Endothelial cell of umbilical vein (primary cell): ENCODE measurements around the gene CLEC16A. TPM values are rescaled to one million over a fixed set of nuclear protein-coding genes. Genes with fewer than 3 reads are reported as not detected.

Source experiments
- BruUV-seq: library from RNA; stranded (reverse); fragments of 400-500 nt; replicated peaks from 2 replicates; lab custom pipeline; 2021; lab: Mats Ljungman, UMichigan
- CTCF ChIA-PET: fragments of 300-600, 350-600 bp; sonication (Branson Sonifier 250); formaldehyde crosslinking; loops from one replicate; lab custom pipeline; 2021; ENCODE audit warnings: antibody characterized with exemption, inconsistent platforms; lab: Charles Lee
- POLR2A ChIA-PET: fragments of 300-600, 350-600 bp; sonication (Branson Sonifier 250); formaldehyde crosslinking; loops from one replicate; lab custom pipeline; 2021; ENCODE audit warnings: antibody characterized with exemption, inconsistent platforms; lab: Charles Lee
- DNase-seq: peaks from one replicate; pipeline ENCODE4 v3.0.0-alpha.2; 2011; ENCODE audit warnings: low read depth, low spot score
- FAIRE-seq: peaks from 2 replicates; lab custom pipeline; 2011; peaks lifted over from hg19 to GRCh38; lab: Jason Lieb, UNC
- H2AFZ ChIP-seq: 2 replicates; pipeline ENCODE4 v1.6.0; 2012; ENCODE audit warnings: low read depth, low read length, control low read depth, inconsistent platforms
- H3K27ac ChIP-seq: 2 replicates; pipeline ENCODE4 v1.5.1; 2011; ENCODE audit warnings: low read depth, mild to moderate bottlenecking, control low read depth, low read length, moderate library complexity; ENCODE audit not compliant: insufficient read depth
- H3K27me3 ChIP-seq, 2 experiments: 2 replicates each; pipeline versions ENCODE4 v1.6.0 to v1.6.1; 2011; ENCODE audit warnings: low read length in 2 of 2, mixed read lengths in 1 of 2; ENCODE audit not compliant: control insufficient read depth in 2 of 2, insufficient read depth in 2 of 2
- H3K36me3 ChIP-seq, 2 experiments: 2 replicates in 1 of 2; 3 replicates in 1 of 2; pipeline ENCODE4 v1.5.1; 2011; ENCODE audit warnings: low read length in 2 of 2, mild to moderate bottlenecking in 1 of 2, moderate library complexity in 1 of 2; ENCODE audit not compliant: control insufficient read depth in 2 of 2, insufficient read depth in 2 of 2; ENCODE audit errors: extremely low read depth in 1 of 2
- H3K4me1 ChIP-seq: 3 replicates; pipeline ENCODE4 v1.5.1; 2011; ENCODE audit warnings: mild to moderate bottlenecking, low read length; ENCODE audit not compliant: control insufficient read depth, insufficient read depth; ENCODE audit errors: extremely low read depth
- H3K4me2 ChIP-seq: 2 replicates; pipeline ENCODE4 v1.6.1; 2011; ENCODE audit warnings: low read length, control low read depth, mixed read lengths; ENCODE audit not compliant: insufficient read depth
- H3K4me3 ChIP-seq, 3 experiments: fragments of 200-600 bp in 1 of 3; sonication (generic), shearing (Covaris generic) in 1 of 3; replicated peaks in 1 of 3; 2 replicates each; pipeline ENCODE4 v1.5.1; 2011 to 2016; ENCODE audit warnings: control low read depth in 3 of 3, low read length in 3 of 3, mild to moderate bottlenecking in 2 of 3, inconsistent platforms in 1 of 3, low read depth in 1 of 3, moderate library complexity in 1 of 3; ENCODE audit not compliant: insufficient read depth in 1 of 3
- H3K79me2 ChIP-seq: 2 replicates; pipeline ENCODE4 v1.6.0; 2012; ENCODE audit warnings: low read length, inconsistent platforms; ENCODE audit not compliant: control insufficient read depth, insufficient read depth
- H3K9ac ChIP-seq: replicated peaks from 2 replicates; pipeline ENCODE3; 2011; ENCODE audit warnings: low read length, control low read depth; ENCODE audit not compliant: insufficient read depth; ENCODE audit errors: extremely low read depth
- H3K9me1 ChIP-seq: replicated peaks from 3 replicates; pipeline ENCODE4 v1.6.0; 2011; ENCODE audit warnings: mild to moderate bottlenecking, low read length; ENCODE audit not compliant: control insufficient read depth, insufficient read depth; ENCODE audit errors: extremely low read depth
- H3K9me3 ChIP-seq: replicated peaks from 2 replicates; pipeline ENCODE4 v1.5.1; 2012; ENCODE audit warnings: low read length, inconsistent platforms; ENCODE audit not compliant: control insufficient read depth, insufficient read depth
- H4K20me1 ChIP-seq: replicated peaks from 2 replicates; pipeline ENCODE3; 2011; ENCODE audit warnings: mild to moderate bottlenecking, low read length; ENCODE audit not compliant: control insufficient read depth, insufficient read depth; ENCODE audit errors: extremely low read depth
- EZH2 ChIP-seq: IDR thresholded peaks from 2 replicates; pipeline ENCODE4 v1.6.1; 2012; ENCODE audit warnings: borderline replicate concordance, low read depth, mild to moderate bottlenecking, moderate library complexity, low read length, inconsistent platforms; ENCODE audit not compliant: severe bottlenecking
- FOS ChIP-seq: IDR thresholded peaks from 2 replicates; pipeline ENCODE4 v1.6.1; 2011; ENCODE audit warnings: mild to moderate bottlenecking, low read length, moderate library complexity, borderline replicate concordance; ENCODE audit not compliant: insufficient read depth
- GATA2 ChIP-seq: IDR thresholded peaks from 2 replicates; pipeline ENCODE4 v1.7.0; 2011; ENCODE audit warnings: low read depth, mild to moderate bottlenecking, moderate library complexity, mixed read lengths, low read length; ENCODE audit not compliant: insufficient read length, insufficient read depth
- JUN ChIP-seq: IDR thresholded peaks from 2 replicates; pipeline ENCODE4 v1.6.1; 2011; ENCODE audit warnings: borderline replicate concordance, low read depth; ENCODE audit not compliant: insufficient read length, insufficient read depth
- MYC ChIP-seq: IDR thresholded peaks from one replicate; pipeline ENCODE4 v1.6.1; 2011; ENCODE audit warnings: mild to moderate bottlenecking, low read depth, low read length
- POLR2A ChIP-seq: IDR thresholded peaks from 2 replicates; pipeline ENCODE4 v1.6.1; 2012; ENCODE audit warnings: low read depth, mild to moderate bottlenecking, control low read depth, low read length
- POLR2AphosphoS5 ChIP-seq: IDR thresholded peaks from 2 replicates; pipeline ENCODE4 v1.6.1; 2012; ENCODE audit warnings: low read depth, mild to moderate bottlenecking, control low read depth, low read length, moderate library complexity; ENCODE audit not compliant: insufficient read depth
- dilution Hi-C: fragments of 300-500 bp; cut with MboI; formaldehyde crosslinking; loops from one replicate; pipeline ENCODE4 v1.15.0; 2019; ENCODE audit warnings: low sequenced_read_pairs; ENCODE audit not compliant: extremely low pct_ligation_motif_present
- intact Hi-C: fragments of 100-400 bp; cut with micrococcal nuclease; formaldehyde crosslinking; loops from one replicate; pipeline ENCODE4 v1.10.0; 2022
- polyA plus RNA-seq, 4 experiments: library from polyadenylated mRNA; depleted of rRNA in 3 of 4; stranded (reverse) in 3 of 4; unstranded in 1 of 4; fragments of >200 nt; gene quantifications; 2 replicates each; pipeline versions ENCODE4 v1.2.1 to v1.2.3, GENCODE V29; 2011 to 2012; ENCODE audit warnings: missing spikeins in 1 of 4
- total RNA-seq: library from RNA; stranded (reverse); gene quantifications from 2 replicates; pipeline ENCODE4 v1.2.3, GENCODE V29; 2021
- TF ChIP-seq, protein P1 (sequence below): IDR thresholded peaks from 2 replicates; pipeline ENCODE4 v1.6.1; 2011; ENCODE audit not compliant: insufficient read depth, insufficient read length
- TF ChIP-seq, protein P2 (sequence below), 2 donors: IDR thresholded peaks; 1 replicate in 1 of 2; 2 replicates in 1 of 2; pipeline ENCODE4 v1.5.1; 2011; ENCODE audit warnings: low read length in 2 of 2, mild to moderate bottlenecking in 2 of 2, moderate library complexity in 2 of 2, control low read depth in 1 of 2, inconsistent platforms in 1 of 2, low read depth in 1 of 2; ENCODE audit not compliant: insufficient read depth in 1 of 2; ENCODE audit errors: extremely low read depth in 1 of 2

The CLEC16A gene
- total and polyA plus RNA-seq, 2 donors (not counting 3 experiments of a cell fraction or from before 2014, with no cell fraction given), result 11.4 to 23.3 TPM

DNA sequence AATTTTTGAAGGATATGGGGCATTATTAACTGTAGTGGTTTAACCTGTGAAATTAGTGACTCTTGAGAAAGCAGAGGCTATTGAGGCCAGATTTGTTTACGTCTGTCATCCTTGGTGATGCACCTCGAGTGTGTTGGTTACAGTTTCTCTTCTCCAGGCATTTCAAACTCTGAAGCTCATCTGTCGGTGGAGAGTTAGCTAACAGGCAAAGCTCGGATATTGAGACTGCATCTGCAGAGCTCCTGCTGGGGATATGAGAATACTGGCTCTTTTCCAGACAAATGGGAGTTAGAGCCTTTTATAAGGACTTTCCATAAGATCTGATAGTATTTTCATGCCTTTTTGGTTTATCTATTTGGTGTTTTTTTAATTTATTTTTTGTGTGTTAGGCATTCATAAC is 6.7 kb downstream of the CLEC16A start:
- DNase-seq (no peak), FAIRE-seq (no peak)
- intact Hi-C loops, result no loop called here
- POLR2A ChIA-PET, result no interaction called here
- no peaks in the 10 kb centered on the region for H3K9me1 ChIP-seq
- no peaks in the 10 kb centered on the region for H3K9me3 ChIP-seq
- H3K4me2 ChIP-seq, result no peak overlapping the region
- H3K9ac ChIP-seq, result no peak overlapping the region
- H4K20me1 ChIP-seq, result no peaks in the 10 kb centered on the region
- no peaks in the 10 kb centered on the region for H3K36me3 ChIP-seq
- peaks cover 16% of the 10 kb centered on the region for H3K79me2 ChIP-seq
- TF ChIP-seq POLR2AphosphoS5, result no peak
- TF ChIP-seq, protein P1, sequence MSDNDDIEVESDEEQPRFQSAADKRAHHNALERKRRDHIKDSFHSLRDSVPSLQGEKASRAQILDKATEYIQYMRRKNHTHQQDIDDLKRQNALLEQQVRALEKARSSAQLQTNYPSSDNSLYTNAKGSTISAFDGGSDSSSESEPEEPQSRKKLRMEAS, result no peak
- no peak for TF ChIP-seq EZH2
- no peak for TF ChIP-seq POLR2A
- TF ChIP-seq, protein P2, sequence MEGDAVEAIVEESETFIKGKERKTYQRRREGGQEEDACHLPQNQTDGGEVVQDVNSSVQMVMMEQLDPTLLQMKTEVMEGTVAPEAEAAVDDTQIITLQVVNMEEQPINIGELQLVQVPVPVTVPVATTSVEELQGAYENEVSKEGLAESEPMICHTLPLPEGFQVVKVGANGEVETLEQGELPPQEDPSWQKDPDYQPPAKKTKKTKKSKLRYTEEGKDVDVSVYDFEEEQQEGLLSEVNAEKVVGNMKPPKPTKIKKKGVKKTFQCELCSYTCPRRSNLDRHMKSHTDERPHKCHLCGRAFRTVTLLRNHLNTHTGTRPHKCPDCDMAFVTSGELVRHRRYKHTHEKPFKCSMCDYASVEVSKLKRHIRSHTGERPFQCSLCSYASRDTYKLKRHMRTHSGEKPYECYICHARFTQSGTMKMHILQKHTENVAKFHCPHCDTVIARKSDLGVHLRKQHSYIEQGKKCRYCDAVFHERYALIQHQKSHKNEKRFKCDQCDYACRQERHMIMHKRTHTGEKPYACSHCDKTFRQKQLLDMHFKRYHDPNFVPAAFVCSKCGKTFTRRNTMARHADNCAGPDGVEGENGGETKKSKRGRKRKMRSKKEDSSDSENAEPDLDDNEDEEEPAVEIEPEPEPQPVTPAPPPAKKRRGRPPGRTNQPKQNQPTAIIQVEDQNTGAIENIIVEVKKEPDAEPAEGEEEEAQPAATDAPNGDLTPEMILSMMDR (IDR thresholded peaks at IDR 0.05; ENCODE audit: extremely low read depth in 1 of 2, insufficient read depth in 1 of 2, low read depth in 1 of 2, low read length in 2 of 2), result no peak
- no peak for TF ChIP-seq JUN
- TF ChIP-seq FOS, result no peak
- no peak for TF ChIP-seq MYC
- TF ChIP-seq GATA2, result no peak
- H3K4me3 ChIP-seq, result no peak overlapping the region
- no TSS peak for BruUV-seq
- no peak overlapping the region for H3K27ac ChIP-seq
- peaks cover 18% of the 10 kb centered on the region for H3K4me1 ChIP-seq
- dilution Hi-C loops, result no loop called here
- CTCF ChIA-PET, result interaction anchor here (0.6 to 2.0 kb wide), 3 partner anchors 9 to 20 kb away, joined by 3 to 10 read pairs (median 4); no protein-coding TSS in a partner anchor
- no peak overlapping the region for H2AFZ ChIP-seq
- H3K27me3 ChIP-seq, result no peaks in the 10 kb centered on the region
